ENCODE results near the gene HS3ST3B1.

DNA sequence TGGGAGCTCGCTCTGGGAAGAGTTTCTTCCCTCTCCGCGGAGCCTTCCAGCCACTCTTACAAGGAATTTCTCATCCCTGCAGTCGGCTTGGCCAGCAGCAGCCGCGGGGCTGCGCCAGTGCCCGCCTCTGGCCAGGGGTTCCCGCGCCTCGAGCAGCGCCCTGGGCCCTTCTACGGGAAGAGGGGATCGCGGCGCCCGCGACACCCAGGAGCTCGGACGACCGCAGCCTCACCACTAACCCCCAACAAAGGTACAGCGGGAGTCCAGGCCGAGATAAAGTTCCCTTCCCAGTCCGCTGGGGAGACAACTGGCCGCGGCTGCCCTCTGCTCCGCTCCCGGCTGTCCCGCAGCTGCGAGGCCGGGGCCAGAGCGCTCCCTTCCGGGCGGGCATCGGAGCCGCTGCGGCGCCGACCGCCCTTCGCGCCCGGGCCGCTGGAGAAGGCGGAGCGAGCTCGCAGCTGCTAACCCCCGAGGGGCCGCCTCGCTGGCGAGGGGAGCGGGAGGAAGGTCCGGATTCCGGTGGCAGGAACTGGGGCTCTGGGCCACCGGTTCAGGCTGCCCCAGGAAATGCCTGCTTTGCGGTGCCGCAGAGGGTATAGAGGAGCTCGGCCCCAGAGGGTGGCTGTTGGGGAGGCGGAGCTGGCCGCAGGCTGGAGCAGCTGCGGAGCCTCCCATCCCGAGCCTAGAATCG lies 3.6 kb upstream of the HS3ST3B1 start:
- TF ChIP-seq, protein P1, sequence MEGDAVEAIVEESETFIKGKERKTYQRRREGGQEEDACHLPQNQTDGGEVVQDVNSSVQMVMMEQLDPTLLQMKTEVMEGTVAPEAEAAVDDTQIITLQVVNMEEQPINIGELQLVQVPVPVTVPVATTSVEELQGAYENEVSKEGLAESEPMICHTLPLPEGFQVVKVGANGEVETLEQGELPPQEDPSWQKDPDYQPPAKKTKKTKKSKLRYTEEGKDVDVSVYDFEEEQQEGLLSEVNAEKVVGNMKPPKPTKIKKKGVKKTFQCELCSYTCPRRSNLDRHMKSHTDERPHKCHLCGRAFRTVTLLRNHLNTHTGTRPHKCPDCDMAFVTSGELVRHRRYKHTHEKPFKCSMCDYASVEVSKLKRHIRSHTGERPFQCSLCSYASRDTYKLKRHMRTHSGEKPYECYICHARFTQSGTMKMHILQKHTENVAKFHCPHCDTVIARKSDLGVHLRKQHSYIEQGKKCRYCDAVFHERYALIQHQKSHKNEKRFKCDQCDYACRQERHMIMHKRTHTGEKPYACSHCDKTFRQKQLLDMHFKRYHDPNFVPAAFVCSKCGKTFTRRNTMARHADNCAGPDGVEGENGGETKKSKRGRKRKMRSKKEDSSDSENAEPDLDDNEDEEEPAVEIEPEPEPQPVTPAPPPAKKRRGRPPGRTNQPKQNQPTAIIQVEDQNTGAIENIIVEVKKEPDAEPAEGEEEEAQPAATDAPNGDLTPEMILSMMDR (IDR thresholded peaks at IDR 0.05) = no peak
- no peak for TF ChIP-seq TCF7L2 (IDR thresholded peaks at IDR 0.05; ENCODE audit: low read depth, low read length)

Data from Panc1 (cell line).